CMK (cell line): Measurements from ENCODE around the gene PCDHGA7.
"Not testable (repeated sequence)": the region's sequence is repeated elsewhere in the genome, so short reads cannot be mapped to it uniquely, and the experiment has no call there.

ENCODE experiments used
- DNase-seq: peaks from one replicate; pipeline ENCODE4 v3.0.0-alpha.2; 2010; ENCODE audit warnings: low read depth

PCDHGA7 gene

GRCh38 chr5:141382469-141383294 is at the start of gene PCDHGA7:
Gene PCDHGA7 (plus strand): TSS chr5:141382742. CDS start chr5:141382900, 158 bp downstream.
- DNase-seq, result no peak

GRCh38 chr5:141338538-141339306 is 43.8 kb upstream of the PCDHGA7 start, which contains the start of gene PCDHGA2:
Gene PCDHGA2 (plus strand): TSS chr5:141338760.
- no peak for DNase-seq

- DNase-seq, result not testable (repeated sequence)
These were observed 41.7 kb upstream of the PCDHGA7 start for GRCh38 chr5:141340781-141341354.

- no peak for DNase-seq
These were observed 39.8 kb upstream of the PCDHGA7 start for GRCh38 chr5:141342773-141343172.

- DNase-seq, result no peak
These were observed 39.1 kb upstream of the PCDHGA7 start, which contains the start of gene PCDHGA3 for GRCh38 chr5:141343242-141343952. Gene PCDHGA3 (plus strand): TSS chr5:141343829. CDS start chr5:141344034, 205 bp downstream.

GRCh38 chr5:141343953-141344463 is 38.5 kb upstream of the PCDHGA7 start:
- DNase-seq, result no peak

GRCh38 chr5:141345327-141345726 is 37.2 kb upstream of the PCDHGA7 start:
- DNase-seq, result no peak

- not testable (repeated sequence) for DNase-seq
These were observed 36.5 kb upstream of the PCDHGA7 start for GRCh38 chr5:141346017-141346416.

- DNase-seq, result no peak
These were observed 32.5 kb upstream of the PCDHGA7 start, which contains the start of gene PCDHGB1 for GRCh38 chr5:141349917-141350619. Gene PCDHGB1 (plus strand): TSS chr5:141350099. CDS start chr5:141350261, 162 bp downstream.

GRCh38 chr5:141351591-141351990 is 31.0 kb upstream of the PCDHGA7 start:
- DNase-seq, result no peak

- no peak for DNase-seq
These were observed 27.6 kb upstream of the PCDHGA7 start, which contains the start of gene PCDHGA4 for GRCh38 chr5:141354900-141355469. Gene PCDHGA4 (plus strand): TSS chr5:141355021. CDS start chr5:141355108, 87 bp downstream.

- DNase-seq, result no peak
These were observed 26.9 kb upstream of the PCDHGA7 start for GRCh38 chr5:141355641-141356040.

GRCh38 chr5:141356133-141356532 is 26.4 kb upstream of the PCDHGA7 start:
- no peak for DNase-seq

- no peak for DNase-seq
These were observed 25.6 kb upstream of the PCDHGA7 start for GRCh38 chr5:141356950-141357349.

GRCh38 chr5:141359790-141360426 is 22.6 kb upstream of the PCDHGA7 start, which contains the start of gene PCDHGB2:
Gene PCDHGB2 (plus strand): TSS chr5:141359994. CDS start chr5:141360136, 142 bp downstream.
- no peak for DNase-seq

- no peak for DNase-seq
These were observed 21.9 kb upstream of the PCDHGA7 start for GRCh38 chr5:141360685-141361084.

- DNase-seq, result no peak
These were observed 19.8 kb upstream of the PCDHGA7 start for GRCh38 chr5:141362719-141363118.

GRCh38 chr5:141363952-141364660 is 18.4 kb upstream of the PCDHGA7 start, which contains the start of gene PCDHGA5:
Gene PCDHGA5 (plus strand): TSS chr5:141364162. CDS start chr5:141364331, 169 bp downstream.
- no peak for DNase-seq
